ENCODE results near the gene CFAP53. TPM values are rescaled to one million over a fixed set of nuclear protein-coding genes. Genes with fewer than 3 reads are reported as not detected.

The CFAP53 gene
- total and polyA plus RNA-seq, 2 of the 4 experiments (the other 2 are of a cell fraction) = under 0.01 to 0.12 TPM

GRCh38 chr18:50284255-50284885 is 18.1 kb upstream of the CFAP53 start:
- Histone ChIP-seq H3K14ac (replicated peaks; ENCODE audit: low read depth, low read length) (no peak overlapping the region), H3K4ac (ENCODE audit: low read depth, low read length) (no peak overlapping the region), H2BK20ac (ENCODE audit: low read depth, low read length) (no peak overlapping the region), H4K20me1 (ENCODE audit: insufficient read depth, low read length) (peaks cover 7% of the 10 kb centered on the region; the same call in 1 of the 2 replicates), H3K27ac (ENCODE audit: insufficient read depth, low read length) (no peak overlapping the region), H3K18ac (ENCODE audit: low read depth, low read length) (no peak overlapping the region), H3K23ac (ENCODE audit: low read depth, low read length) (no peak overlapping the region), H3K27me3 (ENCODE audit: control insufficient read depth, insufficient read depth, low read length) (no peaks in the 10 kb centered on the region), H3K4me3 (ENCODE audit: insufficient read depth, low read depth, low read length) (no peak overlapping the region), H3K4me1 (ENCODE audit: control insufficient read depth, insufficient read depth, low read length) (peaks cover 10% of the 10 kb centered on the region), H2BK15ac (ENCODE audit: low read depth, low read length) (no peak overlapping the region), H3K56ac (ENCODE audit: extremely low read depth, insufficient read depth, low read length) (no peak overlapping the region), H2BK5ac (ENCODE audit: low read depth, low read length, poor library complexity, severe bottlenecking) (no peak overlapping the region), H3K4me2 (ENCODE audit: low read depth, low read length) (no peak overlapping the region), H2BK120ac (ENCODE audit: low read depth, low read length) (no peak overlapping the region), H2AFZ (replicated peaks; ENCODE audit: low read length, poor library complexity) (no peak overlapping the region), H2AK9ac (replicated peaks; ENCODE audit: low read depth, low read length, poor library complexity) (no peak overlapping the region), H4K8ac (ENCODE audit: low read depth in 2 of 2, low read length in 2 of 2) (no peak overlapping the region), H3K9ac (ENCODE audit: low read depth, low read length) (no peak overlapping the region), H2AK5ac (ENCODE audit: low read depth, low read length) (no peak overlapping the region), H3K79me1 (ENCODE audit: low read depth in 1 of 2, low read length in 2 of 2) (peaks cover 13 to 40% of the 10 kb centered on the region in 2 experiments), H4K5ac (ENCODE audit: low read depth, low read length) (no peak overlapping the region), H3K9me1 (ENCODE audit: insufficient read depth, low read length) (peaks cover 9% of the 10 kb centered on the region; the same call in 1 of the 2 replicates), H3K9me3 (ENCODE audit: control insufficient read depth, insufficient read depth, low read length) (no peaks in the 10 kb centered on the region), H3K36me3 (ENCODE audit: control insufficient read depth, insufficient read depth, low read length) (peaks cover 33% of the 10 kb centered on the region), H4K91ac (ENCODE audit: insufficient read depth, low read depth, low read length) (no peak overlapping the region)
- POLR2A ChIA-PET (ENCODE audit: unreplicated experiment) = no interaction called here
- dilution Hi-C loops (cut with HindIII; ENCODE audit: low sequenced_read_pairs, unreplicated experiment) (no loop called here), intact Hi-C loops (cut with micrococcal nuclease) (loop anchor here (10.0 kb wide), 1 partner anchor 790 kb away; the partner anchor contains the start of gene RPL17), in situ Hi-C loops (cut with MboI; ENCODE audit: low sequenced_read_pairs) (loop anchor here (25.0 kb wide), 2 partner anchors 753 to 1647 kb away; partner anchors contain the start of gene SMAD4)
- no peak for DNase-seq
- WGBS, 2 experiments (ENCODE audit: extremely low coverage in 2 of 2, insufficient read length in 1 of 2) = 86% methylated on average over 7 of the region's 15 CpGs; no CpG with 5 or more reads in 1 of the 2 experiments
- no peak for ATAC-seq (ENCODE audit: low read depth)
- CTCF ChIA-PET = no interaction called here
- no peak for TF ChIP-seq BHLHE40 (IDR thresholded peaks at IDR 0.05; ENCODE audit: low read depth, low read length)
- TF ChIP-seq RAD21 (IDR thresholded peaks at IDR 0.05; ENCODE audit: low read length) = no peak
- TF ChIP-seq POLR2A (IDR thresholded peaks at IDR 0.05; ENCODE audit: low read depth, low read length) = no peak
- no peak for TF ChIP-seq MAFK (IDR thresholded peaks at IDR 0.05; ENCODE audit: low read depth, low read length)
- TF ChIP-seq FOS (IDR thresholded peaks at IDR 0.05; ENCODE audit: low read depth, low read length) = no peak
- TF ChIP-seq MXI1 (IDR thresholded peaks at IDR 0.05; ENCODE audit: borderline replicate concordance, low read depth, low read length) = no peak
- no peak for TF ChIP-seq USF2 (IDR thresholded peaks at IDR 0.05; ENCODE audit: low read depth, low read length)
- TF ChIP-seq CTCF (conservative IDR thresholded peaks at IDR 0.05; ENCODE audit: low read depth, low read length) = no peak
- TF ChIP-seq NFE2L2 (IDR thresholded peaks at IDR 0.05; ENCODE audit: low read depth, low read length) = no peak
- no TSS peak for BruUV-seq (replicated peaks)
